HCEC 1CT (cell line): ENCODE data around the gene ZNF444.
A peak's percentile ranks its signal among the peaks of the same experiment; 100 is the strongest.

ENCODE experiments used
- DNase-seq: peaks from one replicate; pipeline ENCODE4 v3.0.0-alpha.2; 2017

ZNF444 gene

GRCh38 chr19:56123266-56123891 is 17.7 kb upstream of the ZNF444 start:
- no peak for DNase-seq

DNA sequence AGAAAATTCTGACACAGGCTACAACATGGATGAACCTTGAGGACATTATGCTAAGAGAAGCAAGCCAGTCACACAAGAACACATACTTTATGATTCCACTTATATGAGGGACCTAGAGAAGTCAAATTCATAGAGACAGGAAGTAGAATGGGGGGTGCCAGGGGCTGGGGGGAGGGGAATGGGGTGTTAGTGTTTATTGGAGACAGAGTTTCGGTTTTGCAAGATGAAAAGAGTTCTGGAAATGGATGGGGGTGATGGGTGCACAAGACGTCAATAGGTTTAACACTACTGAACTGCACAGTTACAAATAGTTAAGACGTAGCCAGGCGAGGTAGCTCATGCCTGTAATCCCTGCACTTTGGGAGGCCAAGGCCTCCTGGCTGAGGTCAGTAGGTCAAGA is 16.5 kb upstream of the ZNF444 start:
- no peak for DNase-seq

- no peak for DNase-seq
These were observed 15.1 kb upstream of the ZNF444 start for GRCh38 chr19:56125806-56126590.

GRCh38 chr19:56126983-56127780 is 13.9 kb upstream of the ZNF444 start:
- no peak for DNase-seq

DNA sequence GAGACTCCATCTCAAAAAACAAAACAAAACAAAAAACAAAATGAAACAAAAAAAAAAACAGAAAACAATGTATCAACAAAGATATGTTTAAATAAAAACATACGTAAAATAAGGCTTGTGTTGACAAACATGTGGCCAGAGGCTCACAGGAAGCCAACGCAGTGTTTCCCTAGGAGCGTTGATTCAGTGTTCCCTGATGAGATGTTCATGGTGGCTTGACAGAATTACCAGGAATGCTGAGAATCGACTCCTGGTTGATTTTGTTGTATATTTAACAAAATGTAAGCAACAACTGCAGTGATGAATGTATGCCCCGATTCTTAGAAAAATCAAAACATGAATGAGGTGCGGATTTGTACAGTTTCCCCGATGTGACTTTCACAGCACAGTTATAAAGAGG is 11.1 kb upstream of the ZNF444 start:
- DNase-seq, result no peak

- no peak for DNase-seq
These were observed 9.4 kb upstream of the ZNF444 start for GRCh38 chr19:56131651-56132050.

GRCh38 chr19:56132316-56132822 is 8.7 kb upstream of the ZNF444 start:
- DNase-seq, result peak; percentile 28

DNA sequence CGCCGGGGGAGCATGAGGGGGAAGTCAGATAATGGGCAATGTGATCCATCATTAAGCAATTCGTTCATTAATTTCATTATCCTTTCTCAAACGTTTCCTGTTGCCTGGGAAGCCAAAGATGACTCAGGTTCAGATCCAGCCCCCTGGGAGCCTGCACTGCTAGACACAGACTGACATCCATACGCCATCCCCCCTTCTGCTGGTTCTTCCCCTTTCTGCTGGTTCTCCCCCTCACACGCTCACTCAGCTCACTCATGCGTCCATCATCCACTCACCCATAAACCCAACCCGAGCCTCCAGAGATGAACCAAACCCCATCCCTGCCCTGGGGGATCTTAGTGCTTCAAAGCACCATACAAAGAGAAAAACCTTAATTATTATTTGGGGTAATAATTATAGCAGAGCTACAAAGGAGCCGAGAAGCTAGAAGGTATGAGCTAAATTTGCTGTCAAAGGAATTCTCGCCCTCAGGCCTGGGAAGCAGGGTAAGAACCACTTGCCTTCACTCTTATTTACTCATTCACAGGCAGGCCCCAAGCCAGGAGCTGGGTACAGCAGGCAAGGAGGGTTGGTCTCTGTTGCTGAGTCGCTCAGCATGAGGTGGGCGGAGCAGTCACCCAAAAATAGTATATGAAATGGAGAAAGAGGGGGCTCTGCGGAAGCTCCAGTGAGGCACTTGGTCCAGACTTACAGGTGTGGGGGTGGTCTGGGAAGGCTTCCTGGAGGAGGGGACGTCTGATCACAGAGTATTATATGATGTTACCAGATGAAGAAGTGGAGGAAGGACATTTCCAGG is 7.0 kb upstream of the ZNF444 start:
- no peak for DNase-seq

DNA sequence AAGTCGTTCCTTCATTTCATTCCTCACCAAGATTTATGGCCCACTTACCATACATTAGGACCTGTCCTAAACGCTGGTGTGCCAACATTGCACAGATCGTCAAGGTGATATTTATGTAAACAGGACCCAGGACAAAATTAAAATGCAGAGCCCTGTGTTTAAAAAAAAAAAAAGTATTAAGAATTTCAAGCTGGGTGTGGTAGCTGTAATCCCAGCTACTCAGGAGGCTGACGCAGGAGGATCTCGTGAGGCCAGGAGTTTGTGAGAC is 6.5 kb upstream of the ZNF444 start:
- DNase-seq, result no peak

GRCh38 chr19:56136362-56136761 is 4.7 kb upstream of the ZNF444 start:
- no peak for DNase-seq

DNA sequence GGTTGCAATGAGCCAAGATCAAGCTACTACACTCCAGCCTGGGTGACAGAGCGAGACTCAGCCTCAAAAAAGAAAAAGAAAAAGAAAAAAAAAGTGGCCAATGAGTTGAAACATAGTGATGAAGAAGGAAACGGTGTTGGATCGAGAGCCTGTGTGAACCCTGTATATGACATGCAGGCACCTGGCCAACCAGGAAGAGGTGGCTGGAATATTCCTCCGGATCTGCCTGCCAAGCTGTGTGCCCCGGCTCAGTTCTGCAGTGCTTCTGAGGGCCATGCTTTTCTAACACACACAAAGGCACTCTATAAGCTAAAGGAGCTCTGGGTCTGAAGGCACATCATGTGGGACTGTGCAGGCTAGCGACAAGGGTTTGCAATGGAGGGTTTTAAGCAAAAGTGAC is 3.7 kb upstream of the ZNF444 start:
- no peak for DNase-seq

- DNase-seq, result peak; percentile 25
These were observed 3.0 kb upstream of the ZNF444 start for GRCh38 chr19:56138069-56138468.

- peak; percentile 2 for DNase-seq
These were observed 1.1 kb upstream of the ZNF444 start for GRCh38 chr19:56139847-56140582.

DNA sequence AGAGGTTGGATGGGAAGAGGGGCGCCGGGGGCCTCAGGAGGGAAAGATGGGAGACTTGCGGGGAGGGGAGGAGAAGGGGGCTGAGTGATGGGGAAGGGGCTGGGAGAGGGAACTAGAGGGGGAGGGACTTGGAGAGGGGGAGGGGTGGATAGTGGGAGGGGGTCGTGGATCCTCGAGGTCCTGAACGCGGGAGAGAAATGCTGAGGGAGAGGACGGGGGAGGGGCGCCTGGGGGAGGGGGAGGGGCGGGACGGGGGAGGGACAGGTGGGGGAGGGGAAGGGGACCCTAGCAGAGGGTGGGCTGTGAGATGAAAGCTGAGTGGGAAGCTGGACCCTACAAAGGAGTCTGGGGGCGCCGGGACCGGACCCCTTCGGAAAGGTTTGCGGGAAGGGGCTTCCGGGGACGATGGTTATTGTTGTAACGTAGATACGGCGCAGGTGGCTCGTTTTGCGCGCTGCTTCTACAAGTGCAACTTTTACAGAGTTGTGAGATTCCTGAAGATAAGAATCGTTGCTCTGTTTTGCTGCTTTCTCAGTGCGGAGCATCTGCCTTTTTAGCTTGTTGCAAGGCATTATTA is 418 bp downstream of the ZNF444 start:
- DNase-seq, result no peak

DNA sequence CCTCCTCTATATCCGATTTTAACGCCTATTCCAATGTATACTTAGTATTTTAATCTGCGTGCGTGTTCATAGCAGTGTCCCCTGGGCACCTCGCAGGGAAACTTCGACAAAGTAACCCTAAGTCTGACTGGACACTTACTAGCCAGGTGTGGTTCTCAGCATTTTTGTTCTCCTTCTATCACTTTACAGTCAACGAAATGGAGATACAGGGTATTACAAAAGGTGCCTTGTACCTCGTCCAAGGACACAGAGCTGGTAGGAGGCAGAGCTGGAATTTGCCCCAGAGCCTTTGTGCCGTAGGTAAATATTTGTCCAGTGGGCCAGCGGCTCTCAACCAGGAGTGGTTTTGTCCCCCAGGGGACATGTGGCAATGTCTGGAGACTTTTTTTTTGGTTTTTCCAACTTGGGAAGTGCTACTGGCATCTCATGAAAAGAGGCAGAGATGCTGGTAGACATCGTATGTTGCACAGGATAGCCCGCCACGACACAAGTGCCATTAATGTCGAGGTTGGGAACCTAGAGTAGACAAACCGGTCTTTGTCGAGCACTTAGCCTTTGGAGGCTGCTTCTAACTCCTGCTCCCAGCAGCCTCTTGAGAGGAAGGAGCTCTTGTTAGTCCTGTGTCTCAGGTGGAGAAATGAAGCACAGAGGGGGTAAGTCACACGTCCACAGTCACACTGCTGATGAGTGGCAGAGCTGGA is 1.1 kb downstream of the ZNF444 start:
- DNase-seq, result no peak

DNA sequence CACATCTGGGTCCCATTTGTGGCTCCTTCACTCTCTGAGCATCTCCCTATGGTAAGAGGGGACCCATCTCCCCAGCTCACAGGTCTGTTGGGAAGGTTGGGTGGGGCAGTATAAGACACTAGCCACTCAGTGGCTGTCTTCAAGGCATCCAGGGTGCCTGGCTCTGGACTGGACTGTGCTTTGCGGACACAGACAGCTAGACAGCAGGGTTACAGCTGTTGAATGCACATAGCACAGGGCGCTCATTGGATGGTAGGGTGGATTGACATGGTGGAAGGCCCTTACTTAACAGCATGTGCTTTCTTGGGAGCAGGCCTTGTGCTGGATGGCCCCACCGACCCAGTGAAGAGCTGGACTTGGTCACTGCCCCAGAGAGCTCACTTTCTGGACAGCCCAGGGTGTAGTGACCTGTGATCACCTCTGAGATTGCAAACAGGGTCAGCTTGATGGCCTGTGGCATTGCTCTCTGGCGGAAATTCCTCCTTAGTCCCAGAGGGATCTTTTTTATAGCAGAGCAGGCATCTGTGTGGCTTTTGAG is 1.9 kb downstream of the ZNF444 start:
- DNase-seq, result no peak

DNA sequence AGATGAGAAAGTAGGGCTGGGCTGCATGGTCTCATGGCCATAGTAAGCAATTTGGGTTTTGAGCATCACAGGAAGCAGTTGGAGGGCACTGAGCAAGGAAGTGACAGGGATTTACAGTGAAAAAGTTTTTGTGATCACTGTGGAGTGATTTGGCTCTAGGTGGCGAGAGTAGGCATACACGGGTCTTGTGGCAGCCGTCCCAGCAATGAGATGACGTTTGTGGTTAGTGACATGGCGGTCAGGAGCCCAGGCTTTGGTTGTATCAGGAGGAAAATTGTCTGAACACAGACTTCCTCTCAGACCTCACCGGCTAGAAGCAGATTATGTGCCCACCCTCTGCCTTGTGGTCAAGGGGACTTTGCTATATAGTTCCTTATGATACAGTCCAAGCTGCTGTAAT is 3.3 kb downstream of the ZNF444 start:
- DNase-seq, result no peak

GRCh38 chr19:56144831-56145230 is 3.7 kb downstream of the ZNF444 start:
- DNase-seq, result no peak

- no peak for DNase-seq
These were observed 4.6 kb downstream of the ZNF444 start for GRCh38 chr19:56145698-56146097.

DNA sequence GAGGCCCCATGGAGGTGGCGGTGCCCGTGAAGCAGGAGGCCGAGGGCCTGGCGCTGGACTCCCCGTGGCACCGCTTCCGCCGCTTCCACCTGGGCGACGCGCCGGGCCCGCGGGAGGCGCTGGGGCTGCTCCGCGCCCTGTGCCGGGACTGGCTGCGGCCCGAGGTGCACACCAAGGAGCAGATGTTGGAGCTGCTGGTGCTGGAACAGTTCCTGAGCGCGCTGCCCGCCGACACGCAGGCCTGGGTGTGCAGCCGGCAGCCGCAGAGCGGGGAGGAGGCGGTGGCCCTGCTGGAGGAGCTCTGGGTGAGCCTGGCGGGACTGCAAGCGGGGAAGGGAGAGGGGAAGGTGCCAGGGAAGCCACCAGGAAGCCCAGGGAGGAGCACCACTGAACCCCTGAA is 5.8 kb downstream of the ZNF444 start:
- no peak for DNase-seq

- DNase-seq, result no peak
These were observed 6.2 kb downstream of the ZNF444 start for GRCh38 chr19:56147307-56147706.
